ENCODE measurements around the gene LRRC8D. TPM values are rescaled to one million over a fixed set of nuclear protein-coding genes. Genes with fewer than 3 reads are reported as not detected.
A peak's percentile ranks its signal among the peaks of the same experiment; 100 is the strongest.

LRRC8D gene
- total and polyA plus RNA-seq, 9 of the 15 experiments (the other 6 are each of a cell fraction or from before 2014, with no cell fraction given): 3.4 to 53.9 (median 15.9) TPM

DNA sequence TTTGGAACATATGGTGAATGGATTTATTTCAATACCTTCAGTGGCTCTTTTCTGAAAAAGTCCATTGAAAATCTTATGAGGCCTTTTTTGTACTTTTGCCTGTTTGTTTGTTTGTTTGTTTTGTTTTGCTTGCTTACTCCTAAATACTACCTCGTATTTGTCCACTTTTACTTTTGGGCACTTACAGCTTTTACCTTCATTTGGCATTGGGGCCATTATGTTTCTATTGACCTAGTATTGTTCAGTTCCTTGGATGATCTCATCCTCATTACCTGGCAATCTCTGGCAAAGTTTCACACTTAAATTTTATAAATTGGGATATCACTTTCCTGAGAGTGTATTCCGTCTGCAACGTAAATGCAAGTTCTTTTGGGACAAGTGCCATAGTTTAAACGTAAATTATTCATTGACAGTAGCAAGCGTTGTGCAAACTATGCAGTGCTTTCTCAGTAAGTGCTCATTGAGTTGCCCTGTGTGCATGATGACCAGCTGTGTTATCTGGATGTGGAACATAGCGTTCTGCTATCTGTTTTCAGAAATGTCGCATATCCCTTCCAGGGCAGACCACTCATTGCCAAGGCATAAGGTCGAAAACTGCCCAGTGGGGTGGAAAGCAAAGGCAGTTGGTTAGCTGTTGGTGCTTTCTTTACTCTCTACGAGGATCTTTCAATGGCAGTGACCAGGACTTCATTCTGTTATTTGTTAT lies 51.1 kb downstream of the LRRC8D start:
- intact Hi-C loops (cut with micrococcal nuclease) (loop anchor here (2.0 to 5.0 kb wide), 2 partner anchors 69 to 80 kb away; no protein-coding TSS in a partner anchor), in situ Hi-C loops (cut with MboI) (no loop called here)
- H3K27ac ChIP-seq (ENCODE audit: extremely low read depth, low read depth, low read length): no peak overlapping the region
- no peaks in the 10 kb centered on the region for H3K9me1 ChIP-seq (ENCODE audit: control insufficient read depth, insufficient read depth, low read length)
- BruUV-seq (replicated peaks): no TSS peak
- FAIRE-seq: peak; percentile 44
- H2AFZ ChIP-seq (ENCODE audit: low read depth, low read length): no peak overlapping the region; the same call in 1 of the 2 replicates
- H3K79me2 ChIP-seq (ENCODE audit: control insufficient read depth, insufficient read depth, low read length): peaks cover 57% of the 10 kb centered on the region
- ChIA-PET CTCF (ENCODE audit: low intra/inter-chr PET ratio) (no interaction called here), POLR2A (interaction anchor here (0.6 to 1.0 kb wide), 8 partner anchors 9 to 245 kb away, joined by 3 to 4 read pairs (median 3); no protein-coding TSS in a partner anchor)
- no peak overlapping the region for H3K4me3 ChIP-seq
- no peak overlapping the region for H3K9ac ChIP-seq (ENCODE audit: insufficient read depth in 1 of 2, low read depth in 2 of 2, low read length in 2 of 2)
- TF ChIP-seq, protein P1, sequence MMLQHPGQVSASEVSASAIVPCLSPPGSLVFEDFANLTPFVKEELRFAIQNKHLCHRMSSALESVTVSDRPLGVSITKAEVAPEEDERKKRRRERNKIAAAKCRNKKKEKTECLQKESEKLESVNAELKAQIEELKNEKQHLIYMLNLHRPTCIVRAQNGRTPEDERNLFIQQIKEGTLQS (IDR thresholded peaks at IDR 0.05): peak; percentile 36; the same call in 1 of the 2 replicates
- TF ChIP-seq, protein P1 (CRISPR knock-in tag; conservative IDR thresholded peaks at IDR 0.05): no peak
- TF ChIP-seq ZNF830 (CRISPR knock-in tag; IDR thresholded peaks at IDR 0.05) (no peak), MEIS2 (IDR thresholded peaks at IDR 0.05; ENCODE audit: partially characterized antibody) (peak; percentile 6)
- H3K27me3 ChIP-seq (ENCODE audit: control insufficient read depth in 2 of 2, insufficient read depth in 2 of 2, low read length in 2 of 2): no peaks in the 10 kb centered on the region
- peak overlapping the region; percentile 36; the same call in 1 of the 2 replicates for H3K4me2 ChIP-seq (ENCODE audit: insufficient read depth, low read length)
- H3K36me3 ChIP-seq (ENCODE audit: control insufficient read depth, insufficient read depth, low read length): peaks cover 28% of the 10 kb centered on the region
- H3K4me1 ChIP-seq (replicated peaks in 1 of 2; ENCODE audit: control insufficient read depth in 2 of 2, insufficient read depth in 2 of 2, low read length in 2 of 2): peaks cover 7 to 46% of the 10 kb centered on the region in 2 experiments; a peak in 4 of 5 replicates
- peak; percentile 37; the same call in 2 of the 3 replicates for ATAC-seq
- no peaks in the 10 kb centered on the region for H3K9me3 ChIP-seq (replicated peaks; ENCODE audit: control insufficient read depth, insufficient read depth, low read depth, low read length)
- H4K20me1 ChIP-seq (replicated peaks; ENCODE audit: control insufficient read depth, insufficient read depth, low read length): no peaks in the 10 kb centered on the region
- DNase-seq (ENCODE audit: extremely low read depth in 1 of 4, low spot score in 3 of 4): no peak
- WGBS (ENCODE audit: insufficient coverage, low coverage, missing lambda C conversion rate): 35% methylated on average over 9 of the region's 9 CpGs
